Measurements from ENCODE around the gene PCNX1.
"Not testable (repeated sequence)": the region's sequence is repeated elsewhere in the genome, so short reads cannot be mapped to it uniquely, and the experiment has no call there.

The PCNX1 gene

DNA sequence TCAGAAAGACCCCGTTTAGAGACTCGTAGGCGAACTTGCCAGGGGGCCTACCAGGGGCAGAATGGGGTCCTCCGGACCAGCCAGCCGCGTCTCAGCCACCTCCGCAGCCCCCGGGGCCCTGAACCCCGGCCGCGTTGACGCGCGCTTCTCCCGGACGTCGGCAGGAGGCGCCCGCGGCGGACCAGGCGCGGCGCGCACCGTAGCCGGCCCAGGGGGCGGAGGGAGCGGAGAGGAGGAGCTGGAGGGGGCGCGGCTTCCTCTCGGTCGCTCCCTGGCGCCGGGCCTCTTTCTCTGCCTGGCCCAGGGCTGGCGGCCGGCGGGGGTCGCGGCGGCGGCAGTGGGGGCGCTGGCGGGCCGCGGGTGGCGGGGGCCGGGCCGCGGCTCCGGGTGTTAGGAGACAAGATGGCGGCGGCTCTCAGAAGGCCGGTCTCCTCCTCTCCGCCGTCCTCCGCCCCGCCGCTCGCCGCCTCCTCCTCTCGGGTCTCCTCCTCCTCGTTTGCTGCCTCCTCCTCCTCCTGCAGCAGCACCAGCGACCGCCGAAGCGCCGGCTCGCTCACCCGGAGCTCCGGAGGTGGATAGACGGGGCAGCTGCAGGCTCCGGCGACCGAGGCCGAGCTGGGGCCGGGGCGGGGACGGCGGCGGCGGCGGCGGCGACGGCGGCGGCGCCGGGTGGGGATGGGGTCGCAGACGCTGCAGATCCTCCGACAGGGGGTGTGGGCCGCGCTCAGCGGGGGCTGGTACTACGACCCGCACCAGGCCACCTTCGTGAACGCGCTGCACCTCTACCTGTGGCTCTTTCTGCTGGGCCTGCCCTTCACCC, at the start of gene PCNX1:
Gene PCNX1 (plus strand): TSS at position 284 of the 820 bp plus-strand sequence. CDS start 392 bp downstream, at position 676.
- TF ChIP-seq, protein P1, sequence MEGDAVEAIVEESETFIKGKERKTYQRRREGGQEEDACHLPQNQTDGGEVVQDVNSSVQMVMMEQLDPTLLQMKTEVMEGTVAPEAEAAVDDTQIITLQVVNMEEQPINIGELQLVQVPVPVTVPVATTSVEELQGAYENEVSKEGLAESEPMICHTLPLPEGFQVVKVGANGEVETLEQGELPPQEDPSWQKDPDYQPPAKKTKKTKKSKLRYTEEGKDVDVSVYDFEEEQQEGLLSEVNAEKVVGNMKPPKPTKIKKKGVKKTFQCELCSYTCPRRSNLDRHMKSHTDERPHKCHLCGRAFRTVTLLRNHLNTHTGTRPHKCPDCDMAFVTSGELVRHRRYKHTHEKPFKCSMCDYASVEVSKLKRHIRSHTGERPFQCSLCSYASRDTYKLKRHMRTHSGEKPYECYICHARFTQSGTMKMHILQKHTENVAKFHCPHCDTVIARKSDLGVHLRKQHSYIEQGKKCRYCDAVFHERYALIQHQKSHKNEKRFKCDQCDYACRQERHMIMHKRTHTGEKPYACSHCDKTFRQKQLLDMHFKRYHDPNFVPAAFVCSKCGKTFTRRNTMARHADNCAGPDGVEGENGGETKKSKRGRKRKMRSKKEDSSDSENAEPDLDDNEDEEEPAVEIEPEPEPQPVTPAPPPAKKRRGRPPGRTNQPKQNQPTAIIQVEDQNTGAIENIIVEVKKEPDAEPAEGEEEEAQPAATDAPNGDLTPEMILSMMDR (conservative IDR thresholded peaks at IDR 0.05; ENCODE audit: low read depth, low read length), result peak; percentile 52
- peak; percentile 91 for DNase-seq (ENCODE audit: low read depth)
- H3K4me3 ChIP-seq (ENCODE audit: low read depth, low read length), result peak within 1 kb of the TSS; percentile 89

DNA sequence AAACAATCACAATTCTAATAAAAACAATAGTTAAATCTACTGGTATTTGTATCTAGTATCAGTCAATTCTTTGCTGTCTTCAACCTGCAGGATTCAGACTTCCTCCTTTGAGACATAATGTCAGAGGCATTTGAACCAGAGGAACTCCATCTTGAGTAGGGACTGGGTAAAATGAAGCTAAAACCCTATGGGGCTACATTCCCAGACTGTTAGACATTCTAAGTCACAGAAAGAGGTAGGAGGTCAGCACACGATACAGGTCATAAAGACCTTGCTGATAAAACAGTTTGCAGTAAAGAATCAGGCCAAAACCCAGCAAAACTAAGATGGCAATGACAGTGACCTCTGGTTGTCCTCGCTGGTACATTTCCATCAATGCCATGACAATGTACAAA, 49.8 kb upstream of the PCNX1 start:
- peak; percentile 14 for DNase-seq (ENCODE audit: low read depth)
- TF ChIP-seq, protein P1 (conservative IDR thresholded peaks at IDR 0.05; ENCODE audit: low read depth, low read length), result no peak
- H3K4me3 ChIP-seq (ENCODE audit: low read depth, low read length), result no peak overlapping the region

DNA sequence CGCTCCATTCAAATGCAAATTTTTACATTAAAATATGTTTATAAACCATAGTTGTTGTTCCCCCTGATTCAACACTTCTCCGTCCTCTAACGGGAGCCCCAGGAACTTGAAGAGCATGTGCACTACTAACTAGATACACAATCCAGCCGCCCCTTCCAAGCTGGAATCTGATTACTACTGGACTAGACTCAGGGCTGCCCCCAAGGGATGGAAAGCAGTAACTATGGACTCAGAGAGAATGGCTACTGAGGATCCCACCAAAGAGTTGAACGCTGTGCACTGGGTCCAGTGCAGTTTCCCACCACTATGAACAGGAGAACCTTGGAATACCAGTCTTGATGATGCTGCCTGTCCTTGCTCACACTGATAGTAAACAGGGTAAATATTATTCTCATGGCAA, 48.6 kb upstream of the PCNX1 start:
- H3K4me3 ChIP-seq (ENCODE audit: low read depth, low read length), result no peak overlapping the region
- TF ChIP-seq, protein P1 (conservative IDR thresholded peaks at IDR 0.05; ENCODE audit: low read depth, low read length), result peak; percentile 4
- DNase-seq (ENCODE audit: low read depth), result no peak

DNA sequence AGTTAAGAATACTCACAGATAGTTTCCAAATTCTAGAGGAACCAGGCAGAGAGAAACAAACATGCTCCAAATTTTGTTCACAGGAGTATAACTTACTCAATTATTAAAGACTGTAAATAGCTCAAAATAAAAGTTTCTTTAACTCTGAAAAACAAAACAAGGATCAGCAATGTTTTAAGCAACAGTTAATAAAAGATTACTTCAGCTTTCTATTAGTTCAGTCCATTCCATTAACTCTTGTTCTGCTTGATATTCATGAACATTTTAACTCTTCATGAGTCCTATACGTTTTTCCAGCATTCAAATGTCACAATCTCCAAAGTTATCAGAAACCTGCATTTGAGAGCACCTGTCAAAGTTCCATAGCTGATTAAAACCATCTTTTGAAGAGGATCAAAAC, 40.3 kb upstream of the PCNX1 start:
- not testable (repeated sequence) for H3K4me3 ChIP-seq (ENCODE audit: low read depth, low read length); DNase-seq (ENCODE audit: low read depth)

DNA sequence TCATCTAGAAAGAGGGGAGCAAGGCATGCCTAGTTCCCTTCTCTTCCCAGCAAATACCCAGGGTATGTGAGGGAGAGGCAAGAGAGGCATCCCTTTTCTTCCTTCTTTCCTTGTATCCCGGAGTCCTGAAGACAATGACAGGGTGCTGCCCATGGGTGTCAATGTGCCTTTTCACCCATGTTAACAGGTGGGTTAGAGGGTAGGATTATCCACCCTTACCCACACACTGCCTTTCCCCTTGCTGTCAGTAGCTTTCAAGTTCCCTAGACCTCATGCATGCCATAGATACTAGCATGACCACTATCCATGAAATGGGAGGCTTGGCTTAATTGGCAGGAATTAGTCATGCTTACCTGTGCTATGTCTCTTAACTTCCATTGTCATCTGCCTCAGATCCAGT, 36.3 kb upstream of the PCNX1 start:
- H3K4me3 ChIP-seq (ENCODE audit: low read depth, low read length), result no peak overlapping the region
- TF ChIP-seq, protein P1 (conservative IDR thresholded peaks at IDR 0.05; ENCODE audit: low read depth, low read length), result no peak
- no peak for DNase-seq (ENCODE audit: low read depth)

DNA sequence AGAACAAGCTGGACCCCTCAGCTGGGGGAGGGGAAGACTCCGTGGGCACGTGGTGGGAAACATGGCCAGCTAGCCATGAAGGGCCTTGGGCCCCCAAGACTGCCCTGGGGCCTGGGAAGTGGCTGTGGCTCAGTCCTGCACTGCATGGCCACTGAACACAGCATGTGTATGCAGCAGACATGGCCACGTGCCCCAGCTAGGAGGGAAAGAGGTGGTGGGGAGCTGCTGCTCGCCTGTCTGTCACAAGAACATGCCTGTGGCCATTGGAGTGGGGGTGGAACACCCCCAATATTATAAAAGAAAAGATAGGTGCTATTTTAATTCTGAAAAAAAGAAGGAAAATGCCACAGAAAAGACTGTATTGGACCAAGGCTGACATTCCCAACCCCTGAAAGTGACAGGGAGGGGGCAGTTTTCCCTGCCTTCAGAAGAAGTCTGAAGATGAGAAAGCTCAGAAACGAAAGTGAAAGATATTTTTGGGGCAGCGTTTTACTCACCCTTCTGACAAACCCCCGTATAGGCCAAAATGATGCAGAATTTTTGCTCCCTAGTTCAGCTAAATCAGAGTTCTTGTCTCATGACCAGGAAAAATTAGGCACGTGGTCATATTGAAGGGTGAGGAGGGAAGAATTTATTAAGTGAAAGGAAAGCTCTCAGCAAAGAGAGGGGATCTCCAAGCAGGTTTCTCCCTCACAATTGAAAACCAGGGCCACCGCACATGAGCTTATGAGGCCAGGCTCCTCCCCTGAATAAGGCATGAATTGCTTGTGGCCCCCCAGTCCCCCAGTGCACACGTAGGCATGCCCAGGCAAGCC, 35.2 kb upstream of the PCNX1 start:
- TF ChIP-seq, protein P1 (conservative IDR thresholded peaks at IDR 0.05; ENCODE audit: low read depth, low read length), result no peak
- no peak for DNase-seq (ENCODE audit: low read depth)
- no peak overlapping the region for H3K4me3 ChIP-seq (ENCODE audit: low read depth, low read length)

DNA sequence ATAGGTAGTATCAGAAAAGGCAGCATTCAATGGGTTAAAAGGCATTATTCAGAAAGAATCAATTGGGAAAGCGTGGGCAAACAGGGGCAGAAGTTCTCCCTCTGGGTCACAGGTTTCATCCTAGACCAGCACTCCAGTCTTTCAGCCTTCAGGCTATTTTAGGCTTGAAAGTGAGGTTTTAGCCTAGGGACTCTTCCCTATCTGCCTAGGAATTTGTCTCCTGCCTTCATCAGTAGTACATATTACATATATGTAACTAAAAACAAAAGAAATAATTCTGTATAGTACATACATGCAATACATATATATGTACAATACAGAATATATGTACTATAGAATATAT, 34.6 kb upstream of the PCNX1 start:
- TF ChIP-seq, protein P1 (conservative IDR thresholded peaks at IDR 0.05; ENCODE audit: low read depth, low read length), result no peak
- DNase-seq (ENCODE audit: low read depth), result no peak
- H3K4me3 ChIP-seq (ENCODE audit: low read depth, low read length), result no peak overlapping the region
